Measurements from ENCODE around the gene KCNJ12.

The KCNJ12 gene

DNA sequence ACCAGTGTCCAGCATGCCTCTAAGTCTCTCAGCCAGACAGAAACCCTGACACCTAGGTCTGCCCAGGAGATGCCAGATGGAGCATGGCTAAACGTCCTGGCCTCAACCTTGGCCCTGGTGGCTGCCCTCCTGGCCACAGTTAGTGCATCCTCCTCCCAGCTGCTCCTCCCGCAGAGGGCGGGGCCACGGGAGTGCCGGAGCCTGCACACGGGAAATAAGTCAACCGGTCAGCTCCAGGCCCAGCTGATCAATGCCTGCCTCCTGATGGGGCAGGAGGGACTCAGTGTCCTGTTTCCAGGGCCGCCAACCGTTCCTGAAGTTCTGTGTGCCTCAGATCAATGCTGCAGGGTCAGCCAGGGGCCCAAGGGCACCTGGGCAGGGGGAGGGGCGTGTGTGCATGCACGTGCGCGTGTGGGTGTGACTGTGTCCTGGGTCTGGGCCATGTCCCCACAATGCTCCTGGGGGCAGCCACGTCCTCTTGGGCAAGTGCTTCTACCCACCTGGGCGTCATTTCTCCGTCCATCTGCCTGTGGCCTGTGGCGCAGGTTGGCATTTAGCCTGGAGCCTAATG is 4.6 kb upstream of the KCNJ12 start:
- Mint-ChIP-seq H3K9me3 (no peaks in the 10 kb centered on the region), H3K4me3 (no peak overlapping the region)
- CTCF ChIA-PET, result no interaction called here

DNA sequence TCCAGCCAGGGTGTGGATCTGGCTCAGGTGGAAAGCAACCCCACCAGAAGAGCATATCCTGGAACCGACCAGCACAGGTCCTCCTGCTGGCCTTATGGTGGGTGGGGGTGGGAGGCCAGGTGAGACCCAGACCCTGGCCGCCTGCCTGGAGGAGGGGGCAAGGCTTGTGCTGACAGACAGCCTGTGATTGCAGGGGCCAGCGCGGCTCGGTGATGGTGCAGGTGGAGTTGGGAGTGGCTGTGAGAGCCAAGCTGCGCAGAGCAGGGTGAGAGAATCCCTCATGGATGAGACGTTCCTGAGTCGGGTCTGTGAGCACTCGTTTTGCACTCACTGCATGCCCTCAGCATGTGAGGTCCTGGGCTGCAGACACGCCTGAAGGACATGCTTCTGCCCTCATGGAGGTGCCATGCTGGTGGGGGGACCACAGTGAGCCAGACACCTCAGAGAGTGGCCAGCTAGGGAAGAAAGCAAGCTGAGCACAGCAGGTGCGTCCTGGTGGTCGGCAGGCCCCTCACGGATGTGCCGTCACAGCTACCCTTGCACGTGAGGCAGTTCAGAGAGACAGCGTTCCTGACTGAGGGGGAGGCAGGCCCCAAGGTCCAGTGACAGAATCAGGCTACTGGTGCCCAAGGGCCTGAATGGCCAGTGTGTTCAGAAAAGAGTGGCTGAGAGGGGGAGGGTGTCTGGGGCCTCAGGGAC is 3.8 kb upstream of the KCNJ12 start:
- CTCF ChIA-PET, result interaction anchor here (1.1 kb wide), 1 partner anchor 85 kb away, joined by 4 read pairs; no protein-coding TSS in a partner anchor
- Mint-ChIP-seq H3K27ac (no peak overlapping the region), H3K9me3 (no peaks in the 10 kb centered on the region), H3K4me3 (no peak overlapping the region), H3K27me3 (peaks cover 56% of the 10 kb centered on the region), H3K36me3 (no peaks in the 10 kb centered on the region), H3K4me1 (peaks cover 2% of the 10 kb centered on the region)
- no peak for DNase-seq

More for the DNA sequence above, 4.6 kb upstream of the KCNJ12 start:
- DNase-seq, result no peak
- Mint-ChIP-seq H3K36me3 (no peaks in the 10 kb centered on the region), H3K4me1 (peaks cover 2% of the 10 kb centered on the region), H3K27ac (no peak overlapping the region), H3K27me3 (peaks cover 49% of the 10 kb centered on the region)

DNA sequence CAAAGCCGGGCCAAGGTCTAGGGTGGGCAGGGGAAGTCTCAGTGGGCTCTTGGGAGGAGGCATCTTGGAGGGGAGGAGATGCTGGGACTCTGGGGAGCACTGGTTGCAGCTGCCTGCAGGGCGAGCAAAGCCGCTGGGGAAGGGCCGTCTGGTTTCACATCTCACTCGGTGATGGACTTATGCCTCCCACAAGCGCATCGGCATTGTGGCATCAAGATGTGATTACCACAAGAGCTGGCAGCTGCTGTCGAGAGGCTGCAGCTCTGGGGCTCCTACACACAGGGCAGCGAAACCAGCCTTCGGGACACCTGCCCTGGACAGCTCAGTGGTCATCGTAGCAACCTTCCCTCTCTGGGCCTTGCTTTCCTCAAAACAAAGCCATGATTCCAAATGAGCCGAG is 3.1 kb upstream of the KCNJ12 start:
- Mint-ChIP-seq H3K4me1 (peaks cover 2% of the 10 kb centered on the region), H3K27ac (no peak overlapping the region), H3K27me3 (peaks cover 62% of the 10 kb centered on the region), H3K4me3 (no peak overlapping the region), H3K9me3 (no peaks in the 10 kb centered on the region), H3K36me3 (no peaks in the 10 kb centered on the region)
- CTCF ChIA-PET, result interaction anchor here (1.1 kb wide), 1 partner anchor 84 kb away, joined by 4 read pairs; no protein-coding TSS in a partner anchor
- no peak for DNase-seq

DNA sequence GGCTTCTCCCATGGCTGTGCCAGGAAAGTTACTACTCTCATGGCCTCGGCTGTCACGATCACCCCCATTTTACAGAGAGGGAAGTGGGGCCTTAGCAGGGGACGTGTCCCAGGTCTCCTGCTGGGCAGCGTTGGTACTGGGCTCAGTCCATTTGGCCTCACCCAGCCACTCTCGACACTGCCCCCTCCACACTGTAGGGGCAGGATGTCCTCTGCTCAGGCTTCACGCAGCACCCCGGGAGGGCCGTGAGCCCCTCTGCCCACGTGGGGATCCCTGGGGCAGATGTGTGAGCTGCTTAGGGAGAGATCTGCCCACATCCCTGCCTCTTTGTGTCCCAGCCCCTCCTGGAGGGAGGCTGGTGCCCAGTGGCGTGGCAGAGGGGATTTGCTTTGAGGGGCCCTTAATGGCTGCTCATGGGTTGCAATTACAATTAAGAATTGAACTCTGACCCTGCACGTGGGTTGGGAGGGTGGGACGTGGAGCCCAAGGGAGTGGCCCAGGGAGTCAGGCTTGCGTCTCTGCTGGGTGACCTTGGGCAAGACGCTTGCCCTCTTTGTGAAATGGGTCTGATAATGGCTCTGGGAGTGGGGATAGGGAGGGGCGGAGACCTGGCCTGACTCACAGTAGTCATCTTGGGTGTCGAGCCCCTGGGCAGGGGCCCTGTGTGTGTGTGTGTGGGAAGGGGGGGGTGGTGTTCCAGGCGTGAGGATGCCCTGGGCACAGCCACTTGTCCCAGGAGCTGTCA is 2.3 kb upstream of the KCNJ12 start:
- no peak for DNase-seq
- H3K27me3 Mint-ChIP-seq, result peaks cover 71% of the 10 kb centered on the region
- H3K9me3 Mint-ChIP-seq, result no peaks in the 10 kb centered on the region
- no peak overlapping the region for H3K27ac Mint-ChIP-seq
- H3K4me1 Mint-ChIP-seq, result peaks cover 2% of the 10 kb centered on the region
- H3K4me3 Mint-ChIP-seq, result no peak overlapping the region
- no peaks in the 10 kb centered on the region for H3K36me3 Mint-ChIP-seq
- CTCF ChIA-PET, result interaction anchor here (1.1 kb wide), 1 partner anchor 83 kb away, joined by 4 read pairs; no protein-coding TSS in a partner anchor

DNA sequence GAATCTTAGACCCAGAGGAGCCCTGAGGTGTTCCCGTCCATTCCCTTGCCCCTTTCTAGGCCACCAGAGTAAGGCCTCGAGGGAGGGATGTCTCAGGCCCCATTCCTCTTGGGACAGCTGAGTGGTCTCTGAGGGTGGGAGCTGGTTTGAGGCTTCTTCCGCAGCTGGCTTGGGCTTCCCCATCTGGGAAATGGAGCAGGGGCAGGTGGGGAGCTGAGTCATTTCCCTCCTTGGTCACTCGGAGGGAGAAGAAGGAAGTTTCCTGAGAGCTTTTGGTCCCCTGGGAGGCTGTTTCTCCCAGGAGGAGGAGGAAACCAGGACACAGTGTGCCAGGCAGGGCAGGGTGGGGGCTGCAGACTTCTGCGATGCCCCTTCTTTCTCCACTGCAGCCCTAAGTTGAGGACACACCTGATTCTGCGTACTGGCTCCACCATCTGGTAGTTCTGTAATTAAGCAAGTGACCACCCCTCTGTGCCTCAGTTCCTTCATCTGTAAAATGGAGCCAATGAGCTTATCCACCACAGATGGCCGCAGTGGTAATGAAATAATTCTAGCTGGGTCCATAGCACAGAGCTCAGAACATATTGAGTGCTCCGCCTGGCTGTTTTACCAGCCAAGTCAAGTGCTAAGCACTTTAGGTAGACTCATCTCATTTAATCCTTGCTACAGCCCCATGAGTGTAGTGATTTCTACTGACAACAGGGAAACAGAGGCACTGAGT is 1.6 kb upstream of the KCNJ12 start:
- no peak overlapping the region for H3K4me3 Mint-ChIP-seq
- peaks cover 78% of the 10 kb centered on the region for H3K27me3 Mint-ChIP-seq
- CTCF ChIA-PET, result no interaction called here
- no peaks in the 10 kb centered on the region for H3K36me3 Mint-ChIP-seq
- H3K9me3 Mint-ChIP-seq, result no peaks in the 10 kb centered on the region
- H3K4me1 Mint-ChIP-seq, result peaks cover 2% of the 10 kb centered on the region
- no peak overlapping the region for H3K27ac Mint-ChIP-seq
- DNase-seq, result no peak

DNA sequence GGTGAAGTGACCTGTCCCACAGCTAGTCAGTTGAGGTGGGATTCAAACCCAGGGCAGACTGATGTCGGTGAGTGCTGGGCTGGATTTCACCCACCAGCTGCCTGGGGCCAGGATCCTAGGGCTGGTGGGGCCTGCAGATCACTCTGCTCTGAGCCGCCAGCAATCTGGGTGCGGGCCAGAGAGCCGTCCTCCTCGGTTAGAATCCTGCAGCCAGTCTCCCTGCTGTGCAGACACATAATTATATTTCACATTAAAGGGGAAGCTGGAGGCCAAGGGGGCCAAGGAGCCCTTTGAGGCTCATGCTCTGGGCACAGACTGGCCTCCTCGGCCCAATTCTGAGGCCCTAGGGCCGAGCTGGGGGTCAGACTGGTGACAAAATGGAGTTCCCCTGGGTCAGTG is 996 bp upstream of the KCNJ12 start:
- CTCF ChIA-PET, result no interaction called here
- Mint-ChIP-seq H3K9me3 (no peaks in the 10 kb centered on the region), H3K4me3 (no peak overlapping the region), H3K36me3 (no peaks in the 10 kb centered on the region), H3K27me3 (peaks cover 83% of the 10 kb centered on the region), H3K4me1 (peaks cover 2% of the 10 kb centered on the region), H3K27ac (no peak overlapping the region)
- no peak for DNase-seq

DNA sequence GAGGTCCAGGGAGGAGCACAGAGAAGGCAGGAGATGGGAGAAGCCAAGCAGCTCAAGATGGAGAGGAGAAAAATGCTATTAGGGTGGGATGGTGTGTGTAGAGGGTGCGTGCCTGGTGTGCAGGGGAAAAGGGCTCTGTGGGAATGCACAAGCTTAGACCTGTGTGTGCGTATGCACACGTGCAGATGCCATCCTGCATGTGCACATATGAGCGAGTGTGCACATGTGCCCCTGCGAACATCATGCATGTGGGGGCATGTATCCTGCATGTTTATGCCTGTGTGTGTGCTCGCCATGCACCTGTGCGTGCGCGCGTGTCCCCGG is 438 bp upstream of the KCNJ12 start:
- H3K4me1 Mint-ChIP-seq, result peaks cover 2% of the 10 kb centered on the region
- peaks cover 86% of the 10 kb centered on the region for H3K27me3 Mint-ChIP-seq
- no peak overlapping the region for H3K4me3 Mint-ChIP-seq
- CTCF ChIA-PET, result interaction anchor here (1.7 kb wide), 1 partner anchor 332 kb away, joined by 3 read pairs; no protein-coding TSS in a partner anchor
- no peak overlapping the region for H3K27ac Mint-ChIP-seq
- H3K36me3 Mint-ChIP-seq, result no peaks in the 10 kb centered on the region
- DNase-seq, result no peak
- H3K9me3 Mint-ChIP-seq, result no peaks in the 10 kb centered on the region

DNA sequence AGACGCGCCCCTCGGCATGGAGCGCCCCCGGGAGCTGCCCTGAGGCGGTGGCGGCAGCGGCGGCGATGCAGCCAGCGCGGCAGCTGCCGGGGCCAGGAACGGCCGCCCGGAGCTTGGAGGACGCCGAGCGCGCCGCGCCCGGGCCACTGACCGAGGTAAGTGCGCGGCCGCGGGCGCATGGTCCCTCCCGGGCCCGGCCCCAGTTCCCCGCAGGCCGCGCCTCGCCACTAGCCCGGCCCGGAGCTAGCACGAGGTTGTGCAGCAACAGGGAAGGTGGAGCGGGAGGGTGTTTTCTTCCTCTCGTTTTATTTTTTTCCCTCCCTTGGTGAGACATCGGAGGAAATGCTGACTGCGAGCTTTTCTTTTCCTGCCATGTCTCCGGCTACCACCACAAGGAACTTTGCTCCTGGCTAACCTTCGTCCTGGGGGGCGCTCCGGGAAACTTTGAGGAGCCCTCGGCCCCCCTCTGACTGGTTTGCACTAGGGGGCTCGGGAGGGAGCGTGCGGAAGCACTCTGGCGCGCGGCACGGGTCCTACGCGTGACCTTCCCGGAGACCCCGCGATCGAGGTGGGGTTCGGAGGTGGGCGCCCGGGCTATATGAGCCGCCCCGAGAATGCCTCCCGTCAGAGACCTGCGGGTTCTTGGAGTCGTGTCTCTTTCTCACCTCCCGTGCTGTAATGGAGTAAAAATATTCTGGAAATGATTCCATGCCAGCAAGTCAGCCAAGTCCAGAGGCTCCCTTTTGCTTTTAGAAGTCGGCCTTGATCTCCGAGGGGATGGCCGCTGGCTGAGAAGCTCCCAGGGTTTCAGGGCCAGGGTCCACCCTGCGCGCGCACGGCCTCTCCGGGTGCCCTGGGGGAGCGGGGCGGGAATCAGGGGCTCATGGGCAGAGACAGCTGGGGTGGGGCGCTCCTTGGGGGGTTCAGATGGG is 868 bp downstream of the KCNJ12 start:
- Mint-ChIP-seq H3K4me1 (peaks cover 2% of the 10 kb centered on the region), H3K36me3 (no peaks in the 10 kb centered on the region), H3K4me3 (no peak overlapping the region), H3K27ac (no peak overlapping the region), H3K27me3 (peaks cover 82% of the 10 kb centered on the region), H3K9me3 (no peaks in the 10 kb centered on the region)
- no peak for DNase-seq
- CTCF ChIA-PET, result interaction anchor here (1.7 kb wide), 1 partner anchor 334 kb away, joined by 3 read pairs; no protein-coding TSS in a partner anchor

DNA sequence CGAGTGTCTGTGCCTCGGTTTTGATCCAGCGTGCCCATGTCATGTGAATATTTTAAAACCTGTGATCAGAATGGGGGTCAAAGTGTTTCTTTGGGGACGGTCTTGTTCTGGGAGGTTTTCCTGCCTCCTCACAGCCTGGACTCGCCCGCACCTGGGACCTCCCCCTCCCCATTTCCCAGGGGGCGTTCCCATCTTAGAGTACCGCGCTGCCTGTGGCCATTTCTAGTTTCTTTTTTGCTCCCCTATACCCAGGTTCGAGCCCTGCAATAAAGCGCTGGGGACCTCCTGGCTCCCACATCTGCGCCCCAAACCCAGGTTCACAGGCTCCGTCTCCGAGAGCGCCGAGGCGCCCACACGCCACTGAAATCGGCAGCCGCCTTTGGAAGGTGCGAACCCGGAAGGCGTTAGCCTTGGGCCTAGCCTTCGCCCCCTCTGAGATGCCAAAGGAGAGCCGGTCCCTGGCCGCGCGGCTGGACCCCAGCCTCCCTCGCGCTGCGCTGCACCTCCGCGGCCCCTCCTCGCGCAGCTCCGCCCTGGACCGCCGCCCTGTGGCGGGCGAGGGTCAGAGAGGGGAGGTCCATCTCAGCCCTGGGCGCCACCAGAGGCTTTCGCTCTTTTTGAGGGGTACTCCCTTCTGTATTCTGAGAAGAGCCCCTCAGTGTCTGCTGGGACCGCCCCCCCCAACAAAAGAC is 1.7 kb downstream of the KCNJ12 start:
- Mint-ChIP-seq H3K9me3 (no peaks in the 10 kb centered on the region), H3K27ac (no peak overlapping the region), H3K4me1 (peaks cover 2% of the 10 kb centered on the region), H3K4me3 (no peak overlapping the region), H3K27me3 (peaks cover 74% of the 10 kb centered on the region), H3K36me3 (no peaks in the 10 kb centered on the region)
- CTCF ChIA-PET, result no interaction called here
- no peak for DNase-seq

DNA sequence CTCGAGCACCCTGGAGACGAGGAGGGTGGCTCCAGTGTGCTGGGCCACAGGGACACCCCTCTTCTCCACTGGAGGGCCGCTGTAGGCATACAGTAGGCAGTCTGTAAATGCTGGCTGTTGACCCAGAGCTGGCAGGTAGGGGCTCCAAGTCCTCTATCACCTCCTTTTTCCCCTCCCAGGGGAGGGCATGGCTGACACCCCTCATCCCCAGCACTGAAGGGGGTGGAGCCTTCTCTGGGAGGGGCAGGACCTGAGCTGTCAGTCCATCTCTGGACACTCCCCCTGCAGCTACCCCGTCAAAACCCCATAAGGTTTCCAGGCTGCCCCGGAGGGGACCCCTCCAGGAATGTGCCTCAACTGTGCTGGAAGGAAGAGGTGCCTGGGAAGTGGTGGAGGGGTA is 2.4 kb downstream of the KCNJ12 start:
- Mint-ChIP-seq H3K9me3 (no peaks in the 10 kb centered on the region), H3K36me3 (no peaks in the 10 kb centered on the region), H3K4me1 (peaks cover 2% of the 10 kb centered on the region), H3K27me3 (peaks cover 67% of the 10 kb centered on the region), H3K4me3 (no peak overlapping the region), H3K27ac (no peak overlapping the region)
- no peak for DNase-seq
- CTCF ChIA-PET, result no interaction called here

DNA sequence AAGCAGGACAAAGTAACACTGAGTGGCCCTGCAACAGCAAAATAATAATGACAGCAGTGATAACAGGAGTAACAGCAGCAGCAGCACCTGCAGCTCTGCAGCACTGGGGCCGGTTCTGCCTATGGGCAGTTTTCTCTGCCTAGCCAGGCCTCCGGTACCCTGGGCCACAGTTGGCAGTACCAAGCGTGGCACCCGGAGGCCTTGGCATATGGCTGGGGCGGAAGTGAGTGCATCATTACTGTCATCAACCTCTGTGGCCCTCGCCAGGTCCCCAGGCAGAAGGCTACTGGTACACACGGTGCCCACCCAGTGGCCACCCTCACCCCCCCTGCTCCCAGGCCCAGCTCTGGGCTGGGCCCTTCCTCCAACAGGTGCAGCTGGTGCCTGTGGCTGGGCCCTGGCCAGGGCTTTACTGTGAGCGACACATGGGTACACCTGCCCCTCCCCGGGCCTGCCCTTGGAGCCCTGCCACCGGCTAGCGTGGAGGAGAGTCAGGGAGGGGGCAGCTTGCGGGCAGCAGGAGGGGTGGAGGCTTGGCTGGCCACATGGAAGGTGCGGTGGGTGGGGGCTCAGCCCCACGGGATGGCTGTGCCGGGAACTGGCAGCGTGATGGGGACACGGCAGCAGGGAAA is 3.0 kb downstream of the KCNJ12 start:
- peaks cover 61% of the 10 kb centered on the region for H3K27me3 Mint-ChIP-seq
- CTCF ChIA-PET, result no interaction called here

DNA sequence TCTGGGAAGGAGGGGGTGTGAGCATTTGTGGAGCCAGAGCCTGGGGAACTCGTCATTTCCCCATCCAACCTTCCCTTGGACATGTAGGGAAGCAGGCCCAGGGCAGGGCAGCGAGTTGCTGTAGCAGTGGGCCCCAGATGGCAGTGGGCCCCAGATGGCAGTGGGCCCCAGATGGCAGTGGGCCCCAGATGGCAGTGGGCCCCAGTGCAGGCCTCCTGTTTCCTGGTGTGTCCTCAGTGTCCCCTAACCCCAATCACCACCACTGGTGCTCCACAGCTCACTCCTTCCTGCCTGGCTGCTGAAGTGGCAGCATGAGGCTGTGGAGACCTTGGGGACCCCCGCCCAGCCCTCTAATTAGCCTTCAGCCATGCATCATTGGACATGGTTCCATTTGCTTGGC is 4.5 kb downstream of the KCNJ12 start:
- Mint-ChIP-seq H3K36me3 (no peaks in the 10 kb centered on the region), H3K27ac (no peak overlapping the region), H3K4me3 (no peak overlapping the region), H3K4me1 (peaks cover 2% of the 10 kb centered on the region), H3K9me3 (no peaks in the 10 kb centered on the region), H3K27me3 (peaks cover 46% of the 10 kb centered on the region)
- DNase-seq, result no peak
- CTCF ChIA-PET, result no interaction called here

More for the DNA sequence above, 3.0 kb downstream of the KCNJ12 start:
- no peaks in the 10 kb centered on the region for H3K9me3 Mint-ChIP-seq
- no peaks in the 10 kb centered on the region for H3K36me3 Mint-ChIP-seq
- DNase-seq, result no peak
- H3K4me1 Mint-ChIP-seq, result peaks cover 2% of the 10 kb centered on the region
- no peak overlapping the region for H3K27ac Mint-ChIP-seq
- no peak overlapping the region for H3K4me3 Mint-ChIP-seq
